ENCODE measurements around the gene CRYGN. TPM values are rescaled to one million over a fixed set of nuclear protein-coding genes. Genes with fewer than 3 reads are reported as not detected.

CRYGN gene
- total and polyA plus RNA-seq, 2 experiments from 2014 or later, result 0.24 TPM; not detected in 1

DNA sequence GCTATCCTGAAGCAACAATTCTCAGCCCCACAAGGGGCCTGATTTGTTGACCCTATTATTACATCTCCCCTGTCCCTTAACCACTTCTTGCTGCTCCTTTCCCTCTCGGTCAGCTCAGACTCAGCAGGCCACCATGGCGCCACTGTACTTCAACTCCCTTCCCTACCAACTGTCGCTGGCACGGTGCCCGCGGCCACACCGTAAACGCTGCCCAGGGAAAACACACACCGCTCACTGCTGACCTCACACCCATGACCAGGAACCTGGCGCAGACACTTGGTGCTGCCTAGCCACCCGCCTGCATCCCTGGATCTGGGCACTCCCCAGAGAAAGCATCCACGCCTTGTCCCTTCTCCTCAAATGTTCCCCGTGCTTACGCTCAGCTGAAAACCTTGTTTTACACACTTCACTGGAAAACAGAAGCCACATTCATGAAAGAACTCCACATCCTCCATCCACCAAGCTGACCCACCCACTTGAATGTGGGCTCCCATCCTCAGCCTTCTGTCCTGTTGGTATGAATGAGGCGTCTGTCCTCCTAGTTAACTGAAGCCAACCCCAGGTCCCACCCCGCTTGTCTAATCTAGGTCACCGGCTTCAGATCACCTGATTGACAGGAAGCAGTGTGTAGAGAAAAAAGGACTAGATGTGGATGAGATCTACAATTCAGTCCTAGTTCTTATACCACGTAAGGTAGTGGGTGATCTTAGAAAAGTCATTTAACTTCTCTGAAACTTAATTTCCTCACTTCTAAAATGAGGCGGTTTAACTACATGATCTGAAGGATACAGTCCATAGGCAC, 28.5 kb upstream of the CRYGN start:
- no peaks in the 10 kb centered on the region for H3K27me3 ChIP-seq
- no peaks in the 10 kb centered on the region for H3K9me2 ChIP-seq (replicated peaks; ENCODE audit: insufficient read depth)
- peaks cover 10% of the 10 kb centered on the region for H4K20me1 ChIP-seq (ENCODE audit: insufficient read depth, poor library complexity, severe bottlenecking)
- TF ChIP-seq EZH2phosphoT487 (IDR thresholded peaks at IDR 0.05; ENCODE audit: low read depth, severe bottlenecking, unreplicated experiment), result no peak
- TF ChIP-seq, protein P1, sequence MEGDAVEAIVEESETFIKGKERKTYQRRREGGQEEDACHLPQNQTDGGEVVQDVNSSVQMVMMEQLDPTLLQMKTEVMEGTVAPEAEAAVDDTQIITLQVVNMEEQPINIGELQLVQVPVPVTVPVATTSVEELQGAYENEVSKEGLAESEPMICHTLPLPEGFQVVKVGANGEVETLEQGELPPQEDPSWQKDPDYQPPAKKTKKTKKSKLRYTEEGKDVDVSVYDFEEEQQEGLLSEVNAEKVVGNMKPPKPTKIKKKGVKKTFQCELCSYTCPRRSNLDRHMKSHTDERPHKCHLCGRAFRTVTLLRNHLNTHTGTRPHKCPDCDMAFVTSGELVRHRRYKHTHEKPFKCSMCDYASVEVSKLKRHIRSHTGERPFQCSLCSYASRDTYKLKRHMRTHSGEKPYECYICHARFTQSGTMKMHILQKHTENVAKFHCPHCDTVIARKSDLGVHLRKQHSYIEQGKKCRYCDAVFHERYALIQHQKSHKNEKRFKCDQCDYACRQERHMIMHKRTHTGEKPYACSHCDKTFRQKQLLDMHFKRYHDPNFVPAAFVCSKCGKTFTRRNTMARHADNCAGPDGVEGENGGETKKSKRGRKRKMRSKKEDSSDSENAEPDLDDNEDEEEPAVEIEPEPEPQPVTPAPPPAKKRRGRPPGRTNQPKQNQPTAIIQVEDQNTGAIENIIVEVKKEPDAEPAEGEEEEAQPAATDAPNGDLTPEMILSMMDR (IDR thresholded peaks at IDR 0.05; ENCODE audit: poor library complexity), result no peak
- TF ChIP-seq EZH2 (IDR thresholded peaks at IDR 0.05; ENCODE audit: borderline replicate concordance), result no peak
- H3K9me3 ChIP-seq (ENCODE audit: low read depth), result no peaks in the 10 kb centered on the region
- WGBS (ENCODE audit: low lambda C conversion rate, missing lambda C conversion rate), result 97% methylated on average over 19 of the region's 19 CpGs
- no peak overlapping the region for H3K27ac ChIP-seq
- H3K79me2 ChIP-seq, result peaks cover 13% of the 10 kb centered on the region
- H2AFZ ChIP-seq, result no peak overlapping the region
- no peak overlapping the region for H3K4me3 ChIP-seq
- no peak overlapping the region for H3K4me2 ChIP-seq
- peaks cover 3% of the 10 kb centered on the region for H3K36me3 ChIP-seq (replicated peaks; ENCODE audit: insufficient read depth, low read depth)
- no peaks in the 10 kb centered on the region for H3K4me1 ChIP-seq (ENCODE audit: insufficient read depth)
- no peak for DNase-seq (ENCODE audit: low spot score)

DNA sequence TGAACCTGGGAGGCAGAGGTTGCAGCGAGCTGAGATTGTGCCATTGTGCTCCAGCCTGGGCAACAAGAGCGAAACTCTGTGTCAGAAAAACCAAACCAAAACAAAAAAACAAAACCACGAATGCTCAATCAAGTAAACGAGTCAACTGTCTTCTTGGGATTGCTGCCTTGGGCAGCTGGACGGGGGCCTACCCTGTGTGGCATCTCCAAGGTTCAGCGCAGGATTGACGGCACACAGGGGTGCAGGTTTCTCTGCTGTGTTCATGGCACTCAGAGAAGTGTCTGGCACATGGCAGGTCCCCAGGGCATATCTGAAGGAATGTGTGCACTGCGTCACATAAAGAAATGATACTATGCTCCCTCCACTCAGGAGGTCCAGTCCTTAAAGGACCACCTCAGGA, 25.2 kb upstream of the CRYGN start:
- H3K79me2 ChIP-seq, result no peaks in the 10 kb centered on the region
- no peak overlapping the region for H2AFZ ChIP-seq
- H3K4me2 ChIP-seq, result no peak overlapping the region
- DNase-seq (ENCODE audit: low spot score), result no peak
- no peaks in the 10 kb centered on the region for H3K9me2 ChIP-seq (replicated peaks; ENCODE audit: insufficient read depth)
- H4K20me1 ChIP-seq (ENCODE audit: insufficient read depth, poor library complexity, severe bottlenecking), result no peaks in the 10 kb centered on the region
- H3K27me3 ChIP-seq, result no peaks in the 10 kb centered on the region
- no peaks in the 10 kb centered on the region for H3K9me3 ChIP-seq (ENCODE audit: low read depth)
- TF ChIP-seq, protein P1 (IDR thresholded peaks at IDR 0.05; ENCODE audit: poor library complexity), result no peak
- no peak for TF ChIP-seq EZH2phosphoT487 (IDR thresholded peaks at IDR 0.05; ENCODE audit: low read depth, severe bottlenecking, unreplicated experiment)
- TF ChIP-seq EZH2 (IDR thresholded peaks at IDR 0.05; ENCODE audit: borderline replicate concordance), result no peak
- no peak overlapping the region for H3K27ac ChIP-seq
- 99% methylated on average over 8 of the region's 8 CpGs for WGBS (ENCODE audit: low lambda C conversion rate, missing lambda C conversion rate)
- no peak overlapping the region for H3K4me3 ChIP-seq
- peaks cover 3% of the 10 kb centered on the region for H3K36me3 ChIP-seq (replicated peaks; ENCODE audit: insufficient read depth, low read depth)
- peaks cover 12% of the 10 kb centered on the region for H3K4me1 ChIP-seq (ENCODE audit: insufficient read depth)

DNA sequence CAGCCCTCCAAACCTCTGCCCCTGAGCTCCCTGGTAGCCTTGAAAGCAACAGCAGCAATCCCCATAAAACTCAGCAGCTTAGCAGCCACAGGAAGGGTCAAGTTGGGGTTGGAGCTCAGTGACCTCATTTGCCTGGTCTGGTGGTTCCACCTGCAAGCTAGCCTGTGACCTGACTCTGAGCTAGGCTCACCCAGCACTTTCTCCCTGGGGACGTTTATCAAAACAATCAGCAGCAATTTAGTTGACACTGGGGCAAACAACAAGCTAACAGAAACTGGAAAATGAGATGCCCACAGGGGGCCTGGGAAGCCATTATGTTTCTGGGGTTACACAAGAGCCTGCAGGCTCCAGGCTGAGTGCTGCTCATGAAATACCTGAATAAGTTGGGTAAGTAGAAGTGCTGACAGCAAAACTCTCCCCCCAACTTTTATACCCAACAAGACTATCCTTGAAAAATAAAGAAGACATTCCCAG, 22.4 kb upstream of the CRYGN start:
- Histone ChIP-seq H3K27me3 (no peaks in the 10 kb centered on the region), H4K20me1 (ENCODE audit: insufficient read depth, poor library complexity, severe bottlenecking) (no peaks in the 10 kb centered on the region), H3K4me3 (no peak overlapping the region), H3K4me1 (ENCODE audit: insufficient read depth) (peaks cover 20% of the 10 kb centered on the region), H3K4me2 (no peak overlapping the region), H2AFZ (no peak overlapping the region), H3K36me3 (replicated peaks; ENCODE audit: insufficient read depth, low read depth) (no peaks in the 10 kb centered on the region), H3K27ac (no peak overlapping the region), H3K9me3 (ENCODE audit: low read depth) (no peaks in the 10 kb centered on the region), H3K9me2 (replicated peaks; ENCODE audit: insufficient read depth) (no peaks in the 10 kb centered on the region), H3K79me2 (no peaks in the 10 kb centered on the region)
- no peak for DNase-seq (ENCODE audit: low spot score)
- no peak for TF ChIP-seq EZH2 (IDR thresholded peaks at IDR 0.05; ENCODE audit: borderline replicate concordance)
- no peak for TF ChIP-seq EZH2phosphoT487 (IDR thresholded peaks at IDR 0.05; ENCODE audit: low read depth, severe bottlenecking, unreplicated experiment)
- TF ChIP-seq, protein P1 (IDR thresholded peaks at IDR 0.05; ENCODE audit: poor library complexity), result no peak
- 69% methylated on average over 1 of the region's 1 CpG for WGBS (ENCODE audit: low lambda C conversion rate, missing lambda C conversion rate)

All from hepatocyte (in vitro differentiated cells).